Cardiac septum (tissue), 1 donor: ENCODE results near the gene SPATA3. TPM values are rescaled to one million over a fixed set of nuclear protein-coding genes. Genes with fewer than 3 reads are reported as not detected.

Source experiments
- DNase-seq: peaks from one replicate; pipeline ENCODE4 v3.0.0-alpha.2; 2020; ENCODE audit warnings: low spot score
- intact Hi-C: fragments of 100-400 bp; cut with DNase I; formaldehyde crosslinking; loops from one replicate; pipeline ENCODE4 v1.14.0; 2022
- long read RNA-seq: library from polyadenylated mRNA; unstranded; transcript quantifications from one replicate; pipeline ENCODE4 v2.0.0, GENCODE V29; 2021
- total RNA-seq: library from RNA; stranded (reverse); fragmentation: NEBNext Ultra II Directional; extraction: Animal tissue kit (Norgen Biotek cat#: 25700); gene quantifications from one replicate; pipeline ENCODE4 v1.2.1, GENCODE V29; 2021
- donor health status: DM: no; HTN: no; CAD: no.

SPATA3 gene
- total RNA-seq = not detected
- long read RNA-seq = 0 reads

- DNase-seq = no peak
- intact Hi-C loops = no loop called here
Observed at GRCh38 chr2:230995821-230996220, at the start of gene SPATA3. Gene SPATA3 (plus strand): TSS chr2:230996121. CDS start chr2:230996234, 113 bp downstream.

- peak; percentile 49 for DNase-seq
- intact Hi-C loops = no loop called here
Observed at GRCh38 chr2:230946429-230947234, 49.3 kb upstream of the SPATA3 start.

GRCh38 chr2:230947235-230947576, 48.7 kb upstream of the SPATA3 start:
- intact Hi-C loops = no loop called here
- no peak for DNase-seq

- peak; percentile 71 for DNase-seq
- intact Hi-C loops = no loop called here
Observed at GRCh38 chr2:230947908-230948365, 48.0 kb upstream of the SPATA3 start.

- DNase-seq = no peak
- intact Hi-C loops = no loop called here
Observed at GRCh38 chr2:230949966-230950873, 45.7 kb upstream of the SPATA3 start.

GRCh38 chr2:230950874-230951339, 45.0 kb upstream of the SPATA3 start:
- intact Hi-C loops = no loop called here
- DNase-seq = no peak

- no peak for DNase-seq
- intact Hi-C loops = no loop called here
Observed at GRCh38 chr2:230951396-230951795, 44.5 kb upstream of the SPATA3 start.

GRCh38 chr2:230952226-230952956, 43.5 kb upstream of the SPATA3 start:
- DNase-seq = no peak
- intact Hi-C loops = no loop called here

- intact Hi-C loops = no loop called here
- DNase-seq = no peak
Observed at GRCh38 chr2:230953845-230954244, 42.1 kb upstream of the SPATA3 start.

- intact Hi-C loops = no loop called here
- no peak for DNase-seq
Observed at GRCh38 chr2:230954746-230955145, 41.2 kb upstream of the SPATA3 start.

GRCh38 chr2:230955163-230955737, 40.7 kb upstream of the SPATA3 start:
- intact Hi-C loops = no loop called here

GRCh38 chr2:230956827-230957755, 38.8 kb upstream of the SPATA3 start:
- intact Hi-C loops = no loop called here
- no peak for DNase-seq

More at GRCh38 chr2:230955163-230955737, 40.7 kb upstream of the SPATA3 start:
- DNase-seq = no peak

- intact Hi-C loops = no loop called here
- DNase-seq = no peak
Observed at GRCh38 chr2:230957756-230958391, 38.0 kb upstream of the SPATA3 start.

GRCh38 chr2:230958820-230959756, 36.8 kb upstream of the SPATA3 start:
- no peak for DNase-seq
- intact Hi-C loops = no loop called here

- DNase-seq = no peak
- intact Hi-C loops = no loop called here
Observed at GRCh38 chr2:230960026-230960425, 35.9 kb upstream of the SPATA3 start.

- intact Hi-C loops = no loop called here
- DNase-seq = no peak
Observed at GRCh38 chr2:230961091-230961491, 34.8 kb upstream of the SPATA3 start.
